UCSD-AML1 (cell line): ENCODE measurements around the gene MAMDC4.
"Not testable (repeated sequence)": the region's sequence is repeated elsewhere in the genome, so short reads cannot be mapped to it uniquely, and the experiment has no call there.

ENCODE experiments used
- DNase-seq: peaks from one replicate; lab custom pipeline; 2025; ENCODE audit not compliant: unreplicated experiment; lab: John Stamatoyannopoulos, UW

The MAMDC4 gene

DNA sequence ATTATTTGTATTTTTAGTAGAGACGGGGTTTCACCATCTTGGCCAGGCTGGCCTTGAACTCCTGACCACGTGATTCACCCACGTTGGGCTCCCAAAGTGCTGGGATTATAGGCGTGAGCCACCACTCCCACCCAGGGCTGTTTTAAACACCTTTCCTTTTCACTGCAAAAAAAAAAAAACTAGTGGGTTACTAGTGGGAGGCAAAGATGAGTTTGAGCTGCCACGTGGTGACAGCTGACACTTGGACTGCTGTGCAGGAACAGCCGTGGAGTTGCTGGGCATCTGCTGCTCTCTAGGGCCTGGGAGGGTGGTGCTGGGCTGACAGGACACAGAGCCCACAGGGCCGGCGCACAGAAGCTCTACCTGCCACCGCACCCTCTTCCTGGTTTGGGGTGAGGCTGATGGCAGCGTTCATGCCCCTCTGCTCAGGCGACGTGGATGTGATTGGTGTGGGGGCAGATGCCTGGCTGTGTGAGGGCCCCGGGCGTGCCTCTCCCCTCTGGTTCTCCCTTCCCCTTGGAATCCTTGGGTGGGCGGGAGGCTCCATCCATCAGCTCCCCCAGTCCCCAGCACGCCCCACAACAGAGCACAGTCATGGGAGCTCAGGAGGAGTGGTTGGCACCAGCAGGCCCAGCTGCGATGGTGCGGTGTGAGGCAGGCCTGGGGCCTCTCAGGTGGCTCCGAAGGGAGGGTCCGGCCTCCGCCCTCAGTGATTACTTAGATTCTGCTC is 27.5 kb upstream of the MAMDC4 start:
- no peak for DNase-seq

DNA sequence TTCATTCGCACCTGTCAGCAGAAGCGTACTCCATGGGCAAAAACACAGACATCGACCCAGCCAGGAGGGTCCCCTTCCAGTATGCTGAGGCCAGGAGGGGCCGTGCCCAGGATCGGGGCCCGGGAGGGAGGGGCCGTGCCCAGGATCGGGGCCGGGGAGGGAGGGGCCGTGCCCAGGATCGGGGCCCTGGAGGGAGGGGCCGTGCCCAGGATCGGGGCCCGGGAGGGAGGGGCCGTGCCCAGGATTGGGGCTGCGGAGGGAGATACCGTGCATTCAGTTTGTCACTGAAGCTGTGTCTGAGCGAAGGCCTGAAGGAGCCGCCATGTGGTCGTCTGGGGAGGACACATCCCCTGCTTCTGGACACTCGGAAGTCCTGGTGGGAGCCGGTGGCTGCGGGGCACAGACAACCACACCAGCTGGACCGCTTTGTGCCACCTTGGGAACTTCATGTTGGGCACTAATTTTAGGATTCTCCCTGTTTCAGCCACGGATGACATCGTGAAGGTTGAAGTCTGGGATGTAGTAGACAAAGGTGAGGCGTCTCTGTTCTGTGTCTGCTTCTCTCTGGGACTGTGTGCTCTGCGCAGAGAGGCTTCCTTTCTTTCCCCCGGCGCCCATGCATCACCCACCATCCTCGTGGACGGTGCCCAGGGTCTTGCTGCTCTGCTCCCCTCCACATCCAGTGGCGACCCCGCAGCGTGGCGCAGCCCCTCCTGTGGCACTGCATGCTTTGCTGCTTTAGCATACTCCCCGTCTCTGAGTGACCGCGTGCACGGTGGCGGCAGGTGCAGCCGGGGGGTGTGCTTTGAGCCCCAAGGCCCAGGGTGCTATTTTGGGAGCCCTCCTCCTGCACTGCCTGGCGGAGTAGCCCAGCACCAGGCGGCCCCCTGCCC is 26.6 kb upstream of the MAMDC4 start:
- DNase-seq = no peak

DNA sequence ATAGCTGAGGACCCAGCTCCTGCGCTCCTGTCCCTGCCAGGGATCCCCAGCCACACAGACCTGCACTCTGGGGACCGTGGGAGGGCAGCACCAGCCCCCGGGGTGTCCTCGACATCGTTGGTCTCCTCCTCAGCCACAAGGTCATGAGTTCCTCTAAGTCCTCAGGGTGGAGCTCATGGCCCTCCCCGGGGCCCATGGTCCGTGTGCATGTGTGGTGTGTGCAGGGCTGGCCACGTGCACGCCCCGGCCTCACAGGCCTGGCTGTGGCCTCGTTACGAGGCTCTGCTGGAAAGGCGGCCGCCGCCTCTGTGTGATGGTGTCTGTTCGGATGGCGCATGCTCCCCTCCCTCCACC is 26.0 kb upstream of the MAMDC4 start:
- DNase-seq = no peak

DNA sequence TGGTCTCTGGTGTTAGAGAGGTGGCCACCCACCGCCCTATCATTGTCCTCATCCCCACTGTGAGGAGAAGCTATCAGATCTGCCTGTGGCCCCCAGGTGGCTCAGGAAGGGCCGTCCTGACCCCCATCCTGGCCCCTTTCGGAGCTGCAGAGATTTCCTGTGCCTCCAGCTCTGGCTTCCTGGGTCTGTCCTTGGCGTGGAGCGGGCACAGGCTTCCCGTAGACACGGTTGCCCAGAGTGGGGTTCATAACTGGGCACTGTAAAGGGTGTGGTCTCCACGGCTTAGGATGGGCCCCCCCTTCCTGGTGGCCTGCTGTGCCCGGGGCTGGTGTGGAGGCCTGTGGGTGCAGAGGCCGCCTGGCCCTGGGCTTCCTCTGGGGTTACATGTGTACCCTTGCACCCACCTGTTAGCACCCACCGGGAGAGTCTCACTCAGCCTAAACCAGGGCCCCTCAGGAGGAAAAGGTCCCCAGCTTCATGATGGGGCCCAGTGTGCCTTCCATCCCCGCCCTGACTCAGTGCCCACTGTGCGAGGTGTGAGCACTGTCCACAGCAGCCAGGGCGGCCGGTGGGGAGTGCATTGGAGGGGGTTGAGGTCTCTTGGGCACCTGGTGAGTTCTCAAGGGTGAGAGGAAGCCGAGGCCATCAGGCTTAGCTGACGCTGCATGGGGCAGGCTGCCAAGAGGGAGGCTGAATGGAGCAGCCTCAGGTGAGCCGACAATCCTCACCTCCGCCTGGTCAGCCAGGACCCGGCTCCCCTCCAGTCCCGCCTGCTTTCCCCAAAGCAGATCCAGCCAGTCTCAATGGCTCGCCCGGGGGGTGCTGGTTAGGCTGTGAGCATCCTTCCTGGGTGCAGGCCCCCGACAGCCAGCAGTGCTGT is 25.2 kb upstream of the MAMDC4 start:
- DNase-seq = no peak

DNA sequence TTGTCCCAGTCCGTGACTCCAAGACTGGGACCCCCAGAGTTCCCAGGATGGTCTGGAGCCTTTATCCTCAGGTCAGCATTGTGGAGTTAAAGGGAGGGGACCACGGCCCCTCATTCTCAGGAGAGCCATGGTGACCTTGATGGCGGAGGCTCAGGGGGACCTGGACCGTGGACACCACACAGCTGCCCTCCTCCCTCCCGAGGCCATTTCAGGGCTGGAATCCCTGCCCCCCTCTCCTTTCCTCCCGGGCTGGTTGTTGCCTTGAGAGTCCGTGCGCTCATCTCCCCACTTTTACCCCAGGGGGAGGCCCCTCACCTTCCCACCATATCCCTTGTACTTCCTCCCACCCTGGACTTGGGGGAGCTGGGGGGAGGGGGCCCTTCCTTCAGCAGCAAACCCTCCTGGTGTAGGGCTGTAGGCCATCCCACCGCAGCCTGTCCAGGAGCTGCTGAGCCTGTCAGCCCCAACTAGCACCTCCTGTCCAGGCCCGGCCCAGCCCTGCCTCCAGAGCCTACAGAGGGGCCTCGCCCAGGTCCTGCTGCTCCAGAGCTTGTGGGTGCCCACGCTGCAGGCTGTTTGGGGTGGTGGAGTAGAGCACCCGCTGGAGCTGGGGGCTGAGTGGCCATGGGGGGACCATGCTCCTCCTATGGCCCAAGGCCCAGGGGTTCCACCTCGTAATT is 24.2 kb upstream of the MAMDC4 start:
- DNase-seq = no peak

DNA sequence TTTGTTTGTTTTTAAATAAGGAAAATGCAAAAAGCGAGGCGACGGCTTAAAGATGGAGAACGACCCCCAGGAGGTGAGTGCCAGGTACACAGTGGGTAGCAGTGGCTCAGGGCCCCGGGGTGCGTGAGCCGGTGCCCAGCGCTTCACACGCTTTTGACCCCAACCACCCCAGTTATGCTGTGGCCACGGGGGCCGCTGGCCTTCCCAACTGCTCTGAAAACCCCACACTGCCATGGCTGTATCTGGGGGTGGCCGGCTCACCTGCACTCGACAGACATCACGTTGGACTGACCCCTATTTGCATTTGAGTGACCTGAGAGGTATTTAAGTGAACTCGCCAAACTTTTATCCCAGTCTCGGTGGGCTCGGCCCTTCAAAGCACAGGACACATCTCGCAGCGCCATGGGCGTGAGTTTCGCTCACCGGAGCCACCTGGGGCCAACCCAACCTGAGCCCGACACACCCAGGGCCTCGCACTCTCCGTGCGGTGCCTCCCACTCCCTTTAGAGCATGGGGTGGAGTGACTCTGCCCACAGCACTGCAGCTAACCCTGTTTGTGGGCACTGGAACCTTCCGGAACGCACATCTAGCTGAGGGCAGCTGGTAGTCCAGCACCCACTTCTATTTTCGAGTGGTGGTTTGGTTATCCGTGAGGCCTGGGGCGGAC is 23.5 kb upstream of the MAMDC4 start:
- no peak for DNase-seq

DNA sequence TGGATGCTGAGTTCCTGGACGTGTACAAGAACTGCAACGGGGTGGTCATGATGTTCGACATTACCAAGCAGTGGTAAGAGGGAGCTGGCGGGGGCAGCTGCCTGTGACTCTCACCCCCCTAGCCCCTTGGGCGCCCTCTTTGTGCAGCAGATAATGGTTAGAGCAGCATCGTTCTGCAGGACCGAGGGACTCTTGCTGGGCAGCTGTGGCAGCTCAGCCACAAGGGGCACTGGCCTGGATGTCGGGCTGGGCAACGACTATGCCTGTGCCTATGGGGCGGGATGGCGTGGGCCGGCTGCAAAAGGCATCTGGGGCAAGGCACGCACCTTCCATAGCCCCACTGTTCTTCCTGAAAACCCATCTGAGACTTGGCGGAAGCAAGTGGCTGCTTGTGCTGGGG is 22.7 kb upstream of the MAMDC4 start:
- DNase-seq = no peak

DNA sequence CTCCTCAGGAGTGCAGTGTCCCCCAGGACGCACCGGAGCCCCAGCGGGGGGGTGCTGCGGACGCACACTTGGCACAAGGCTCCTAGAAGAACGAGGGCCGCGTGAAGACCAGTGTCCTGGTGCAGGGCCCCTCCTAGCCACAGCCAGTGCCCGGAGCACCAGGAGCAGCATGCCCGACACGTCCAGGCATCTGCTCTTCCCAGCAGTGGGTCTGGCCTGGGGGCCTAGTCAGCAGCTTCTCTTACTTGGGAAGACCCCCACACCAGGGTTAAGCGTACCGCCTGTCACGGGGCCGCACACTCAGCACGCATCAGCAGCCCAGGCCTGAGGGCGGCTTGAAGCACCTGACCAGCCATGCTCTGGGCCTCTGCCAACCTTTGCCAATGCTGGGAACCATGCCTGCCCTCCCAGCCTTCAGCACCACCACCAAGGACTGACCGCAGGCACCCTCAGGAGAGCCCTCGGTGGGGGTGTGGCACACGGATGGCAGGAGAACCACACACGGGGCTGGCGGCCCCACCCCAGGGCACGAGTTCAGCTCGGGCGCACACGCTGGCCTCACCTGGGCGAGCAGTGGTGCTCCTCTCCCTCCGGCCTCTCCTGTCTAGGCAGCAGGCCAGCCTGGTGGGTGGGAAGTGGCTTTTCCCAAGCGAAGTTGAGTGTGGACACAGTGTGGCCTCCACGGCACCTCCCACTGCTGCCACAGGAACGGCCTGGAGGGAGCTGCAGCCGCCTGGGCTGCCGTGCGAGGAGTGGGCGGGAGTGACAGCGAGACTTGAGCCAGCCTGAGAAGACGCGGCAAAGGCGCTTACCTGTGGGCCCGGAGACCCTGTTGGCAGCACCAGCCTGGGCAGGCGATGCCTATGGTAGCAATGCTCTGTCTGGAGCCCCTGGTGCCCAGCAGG is 21.9 kb upstream of the MAMDC4 start:
- DNase-seq = no peak

DNA sequence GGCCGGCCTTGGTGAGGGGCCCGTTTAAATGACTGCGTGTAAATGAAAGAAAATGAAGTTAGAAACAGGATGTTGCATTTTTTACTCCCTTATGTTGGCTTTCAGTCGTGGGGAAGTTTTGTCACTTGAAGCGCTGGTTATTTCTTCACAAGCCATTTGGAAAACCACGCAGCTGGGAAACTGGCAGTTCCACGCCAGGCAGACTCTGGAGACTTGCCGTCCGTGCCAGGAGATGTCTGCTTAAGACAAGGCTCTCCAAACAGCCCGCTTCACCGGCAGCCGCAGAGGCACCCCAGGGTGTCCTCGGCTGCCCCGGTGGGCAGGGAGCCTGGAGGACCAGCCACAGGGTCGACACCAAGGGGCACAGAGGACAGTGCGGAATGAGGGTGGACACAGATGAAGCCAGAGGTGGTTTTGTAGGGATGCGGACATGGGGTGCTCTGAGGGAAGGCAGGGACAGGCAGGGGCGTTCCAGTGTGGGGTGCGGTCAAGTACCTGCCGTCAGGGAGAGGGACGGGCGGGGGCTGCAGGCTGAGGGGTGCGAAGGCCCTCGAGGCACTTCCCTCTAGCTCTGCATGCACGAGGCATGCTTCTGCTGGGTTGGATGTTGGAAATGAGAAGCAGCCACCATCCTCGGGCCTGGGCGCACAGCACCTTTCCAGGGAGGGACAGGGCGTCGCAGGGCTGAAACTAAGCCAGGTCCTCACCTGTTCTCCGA is 21.0 kb upstream of the MAMDC4 start:
- DNase-seq = no peak

DNA sequence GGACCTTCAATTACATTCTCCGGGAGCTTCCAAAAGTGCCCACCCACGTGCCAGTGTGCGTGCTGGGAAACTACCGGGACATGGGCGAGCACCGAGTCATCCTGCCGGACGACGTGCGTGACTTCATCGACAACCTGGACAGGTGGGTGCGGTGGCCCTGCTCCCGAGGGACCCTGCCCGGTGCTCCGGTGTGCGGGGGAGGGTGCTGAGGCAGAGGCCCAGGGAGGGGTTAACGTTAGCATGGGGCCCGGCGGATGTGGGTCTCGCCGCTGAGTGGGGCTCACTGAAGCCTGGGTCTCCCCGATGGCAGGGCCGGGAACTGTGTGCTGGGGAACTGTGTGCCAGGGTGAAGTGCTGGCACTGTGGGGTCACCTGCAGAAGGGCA is 20.4 kb upstream of the MAMDC4 start:
- DNase-seq = no peak

DNA sequence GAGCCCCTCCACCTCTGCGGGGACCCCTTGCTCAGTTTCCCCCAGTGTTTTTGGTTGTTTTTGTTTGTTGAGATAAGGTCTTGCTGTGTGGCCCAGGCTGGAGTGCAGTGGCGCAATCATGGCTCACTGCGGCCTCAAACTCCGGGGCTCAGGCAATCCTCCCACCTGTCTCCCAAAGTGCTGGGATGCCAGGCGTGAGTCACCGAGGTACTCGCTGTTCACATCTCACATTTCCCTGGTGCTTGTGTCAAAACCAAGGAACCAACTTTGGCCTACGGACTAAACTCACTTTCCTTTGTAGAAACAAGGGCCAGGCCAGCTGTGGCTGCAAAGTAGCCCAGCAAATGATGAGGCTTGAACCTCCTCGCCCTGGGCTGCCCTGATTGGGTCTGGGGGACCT is 19.6 kb upstream of the MAMDC4 start:
- no peak for DNase-seq

DNA sequence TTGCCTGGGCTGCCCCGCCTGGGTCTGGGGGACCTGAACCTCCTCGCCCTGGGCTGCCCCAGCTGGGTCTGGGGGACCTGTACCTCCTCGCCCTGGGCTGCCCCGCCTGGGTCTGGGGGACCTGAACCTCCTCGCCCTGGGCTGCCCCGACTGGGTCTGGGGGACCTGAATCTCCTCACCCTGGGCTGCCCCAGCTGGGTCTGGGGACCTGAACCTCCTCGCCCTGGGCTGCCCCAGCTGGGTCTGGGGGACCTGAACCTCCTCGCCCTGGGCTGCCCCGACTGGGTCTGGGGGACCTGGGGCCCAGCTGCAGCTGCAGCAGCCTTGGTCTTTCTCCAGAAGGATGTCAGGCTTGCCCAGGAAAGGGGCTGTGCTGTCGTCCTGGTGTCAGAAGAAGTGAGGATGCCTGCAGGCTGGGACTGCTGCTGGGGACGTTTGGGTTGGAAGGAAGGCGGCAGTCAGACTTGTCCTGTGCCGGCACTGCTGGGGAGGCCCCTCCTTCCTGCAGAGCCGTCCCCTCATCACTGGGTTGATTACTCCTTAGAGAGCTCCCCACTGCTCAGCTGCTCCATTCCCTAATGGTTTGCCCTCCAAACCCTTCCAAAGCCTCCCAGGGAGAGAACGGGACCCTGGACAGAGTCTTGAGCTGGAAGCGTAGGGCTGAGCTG is 18.6 kb upstream of the MAMDC4 start:
- not testable (repeated sequence) for DNase-seq

DNA sequence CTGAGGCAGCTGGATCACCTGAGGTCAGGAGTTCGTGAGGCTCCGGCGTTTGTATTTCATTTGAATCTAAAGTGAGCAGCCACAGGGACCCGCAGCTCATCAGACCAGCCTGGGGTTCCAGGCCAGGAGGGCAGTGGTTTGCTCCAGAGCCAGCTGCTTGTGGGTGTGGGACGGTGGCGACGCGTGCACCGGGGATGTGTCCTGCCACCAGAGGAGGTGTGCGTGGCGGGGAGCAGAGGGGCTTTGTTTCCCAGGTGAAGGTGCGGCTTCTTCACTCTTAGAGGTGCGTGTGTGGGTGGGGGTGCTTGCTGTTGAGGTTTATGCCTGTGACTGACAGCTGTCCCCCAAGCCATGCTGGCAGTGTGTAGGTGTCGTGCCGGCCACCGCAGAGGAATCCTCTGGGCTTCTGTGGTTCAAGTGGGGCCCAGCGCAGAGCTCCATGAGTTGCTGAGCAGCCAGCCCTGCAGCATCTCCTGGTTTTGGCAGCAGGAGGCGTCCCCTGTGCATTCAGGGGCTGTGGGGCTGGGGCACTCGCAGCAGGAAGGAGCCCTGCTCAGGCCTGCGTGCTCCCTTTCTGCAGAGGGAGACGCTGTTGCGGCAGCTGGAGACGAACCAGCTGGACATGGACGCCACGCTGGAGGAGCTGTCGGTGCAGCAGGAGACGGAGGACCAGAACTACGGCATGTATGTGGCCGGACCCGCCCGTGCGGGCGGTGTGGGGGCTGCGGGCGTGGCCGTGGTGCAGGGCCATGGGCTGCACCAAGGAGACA is 16.8 kb upstream of the MAMDC4 start:
- DNase-seq = no peak

DNA sequence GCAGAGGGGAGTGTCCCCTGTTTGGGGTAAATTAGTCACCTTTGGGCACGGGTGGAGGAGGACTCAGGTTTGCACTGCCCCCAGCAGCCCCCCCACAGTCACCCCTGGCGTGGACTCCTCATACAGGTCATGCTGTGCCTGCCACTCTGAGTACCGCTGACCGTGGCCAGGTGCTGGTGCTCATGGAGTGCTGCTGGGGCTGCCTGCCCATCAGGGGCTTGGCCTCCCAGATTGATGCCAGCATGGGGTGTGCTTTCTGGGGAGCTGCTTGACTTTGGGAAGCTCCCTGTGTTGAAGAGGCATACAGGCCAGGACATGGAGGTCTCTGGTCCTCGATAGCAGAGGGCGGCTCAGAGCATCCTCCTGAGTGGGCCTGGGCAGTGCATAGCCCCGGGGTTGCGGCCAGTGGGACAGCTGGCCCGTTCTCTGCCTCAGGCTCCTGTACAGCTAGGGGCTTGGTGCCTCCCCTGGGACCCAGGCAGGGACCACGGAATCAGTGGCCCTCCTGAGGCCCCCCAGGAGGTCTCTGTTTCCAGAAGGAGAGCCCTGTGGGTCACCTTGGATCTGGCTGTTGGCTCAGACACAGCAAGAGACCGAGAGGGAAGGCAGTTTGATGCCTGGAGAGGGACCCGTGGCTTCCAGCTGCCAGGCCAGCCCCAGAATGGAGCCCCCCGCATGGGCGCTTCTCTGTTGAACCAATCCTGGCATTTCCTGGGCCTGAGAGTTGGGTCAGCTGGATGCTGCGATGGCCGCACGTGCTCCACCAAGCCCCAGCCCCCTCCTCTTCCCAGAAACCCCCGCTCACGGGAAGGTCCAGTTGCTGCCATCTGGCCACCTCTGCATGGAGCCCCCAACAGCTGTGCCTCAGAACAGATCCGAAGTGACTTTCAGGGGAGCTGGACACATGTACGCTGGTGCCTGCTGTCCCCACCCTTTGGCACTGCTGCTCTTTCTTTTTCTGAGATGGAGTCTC is 15.9 kb upstream of the MAMDC4 start:
- no peak for DNase-seq

DNA sequence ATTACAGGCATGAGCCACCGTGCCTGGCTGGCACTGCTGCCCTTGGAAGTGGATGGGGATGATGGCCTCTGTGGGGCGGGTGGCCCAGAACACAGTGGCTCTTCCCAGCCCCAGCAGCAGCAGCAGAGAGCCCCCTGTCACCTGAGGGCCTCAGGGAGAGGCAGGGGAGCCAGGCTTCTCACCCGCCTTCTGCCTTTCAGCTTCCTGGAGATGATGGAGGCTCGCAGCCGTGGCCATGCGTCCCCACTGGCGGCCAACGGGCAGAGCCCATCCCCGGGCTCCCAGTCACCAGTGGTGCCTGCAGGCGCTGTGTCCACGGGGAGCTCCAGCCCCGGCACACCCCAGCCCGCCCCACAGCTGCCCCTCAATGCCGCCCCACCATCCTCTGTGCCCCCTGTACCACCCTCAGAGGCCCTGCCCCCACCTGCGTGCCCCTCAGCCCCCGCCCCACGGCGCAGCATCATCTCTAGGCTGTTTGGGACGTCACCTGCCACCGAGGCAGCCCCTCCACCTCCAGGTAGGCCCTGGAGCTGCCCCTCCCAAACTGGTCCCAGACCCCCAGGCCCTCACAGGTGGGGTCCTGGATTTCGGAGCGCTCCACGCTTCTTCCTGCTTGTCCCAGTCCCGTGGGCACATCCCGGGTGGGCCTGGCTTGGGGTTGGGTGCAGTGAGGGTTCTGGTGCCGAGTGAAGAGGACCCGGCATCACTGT is 14.8 kb upstream of the MAMDC4 start:
- no peak for DNase-seq

DNA sequence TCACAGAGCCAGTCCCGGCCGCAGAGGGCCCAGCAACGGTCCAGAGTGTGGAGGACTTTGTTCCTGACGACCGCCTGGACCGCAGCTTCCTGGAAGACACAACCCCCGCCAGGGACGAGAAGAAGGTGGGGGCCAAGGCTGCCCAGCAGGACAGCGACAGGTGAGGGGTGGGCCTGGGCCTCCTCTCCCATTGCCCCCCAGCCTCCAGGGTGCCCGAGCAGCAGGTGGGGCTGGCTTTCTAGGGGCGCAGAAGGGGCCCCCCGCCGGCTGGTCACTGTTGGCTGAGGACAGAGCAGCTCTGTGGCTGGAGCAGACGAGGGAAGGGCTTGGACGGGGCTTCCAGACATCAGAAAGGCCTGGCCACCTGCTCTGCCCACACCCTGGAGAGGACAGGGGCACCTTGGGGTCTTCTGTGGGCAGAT is 14.3 kb upstream of the MAMDC4 start:
- not testable (repeated sequence) for DNase-seq
